Measurements from ENCODE around the gene ALG2.

DNA sequence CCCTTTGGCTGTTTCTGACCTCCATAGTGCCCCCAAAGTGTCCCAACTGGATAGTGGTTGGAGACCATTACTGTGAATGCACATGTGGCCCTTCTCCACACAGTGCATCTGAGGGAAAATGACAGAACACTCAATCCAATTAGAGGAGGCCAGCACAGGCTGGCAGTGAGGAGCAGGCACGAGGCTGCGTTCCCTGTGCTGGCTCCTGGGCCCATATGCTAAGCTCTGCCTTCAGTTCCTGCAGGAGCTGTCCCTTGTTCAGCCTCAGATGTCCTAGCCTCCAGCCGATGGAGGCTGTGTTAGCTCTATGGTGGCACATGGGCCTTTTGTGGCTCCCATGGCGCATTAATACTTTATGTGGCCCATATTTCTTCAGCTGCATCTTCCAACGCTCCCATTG lies 35.8 kb downstream of the ALG2 start:
- TF ChIP-seq, protein P1, sequence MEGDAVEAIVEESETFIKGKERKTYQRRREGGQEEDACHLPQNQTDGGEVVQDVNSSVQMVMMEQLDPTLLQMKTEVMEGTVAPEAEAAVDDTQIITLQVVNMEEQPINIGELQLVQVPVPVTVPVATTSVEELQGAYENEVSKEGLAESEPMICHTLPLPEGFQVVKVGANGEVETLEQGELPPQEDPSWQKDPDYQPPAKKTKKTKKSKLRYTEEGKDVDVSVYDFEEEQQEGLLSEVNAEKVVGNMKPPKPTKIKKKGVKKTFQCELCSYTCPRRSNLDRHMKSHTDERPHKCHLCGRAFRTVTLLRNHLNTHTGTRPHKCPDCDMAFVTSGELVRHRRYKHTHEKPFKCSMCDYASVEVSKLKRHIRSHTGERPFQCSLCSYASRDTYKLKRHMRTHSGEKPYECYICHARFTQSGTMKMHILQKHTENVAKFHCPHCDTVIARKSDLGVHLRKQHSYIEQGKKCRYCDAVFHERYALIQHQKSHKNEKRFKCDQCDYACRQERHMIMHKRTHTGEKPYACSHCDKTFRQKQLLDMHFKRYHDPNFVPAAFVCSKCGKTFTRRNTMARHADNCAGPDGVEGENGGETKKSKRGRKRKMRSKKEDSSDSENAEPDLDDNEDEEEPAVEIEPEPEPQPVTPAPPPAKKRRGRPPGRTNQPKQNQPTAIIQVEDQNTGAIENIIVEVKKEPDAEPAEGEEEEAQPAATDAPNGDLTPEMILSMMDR (IDR thresholded peaks at IDR 0.05; ENCODE audit: poor library complexity, severe bottlenecking), result no peak
- TF ChIP-seq MXI1 (conservative IDR thresholded peaks at IDR 0.05; ENCODE audit: poor library complexity, severe bottlenecking), result no peak
